Activated CD4-positive, alpha-beta T cell treated with anti-CD3 and anti-CD28 coated beads, Interleukin-2, Interleukin-4, amounts not matched to agents 100 ng/mL and 50 ng/mL, durations not matched to agents 16 hours and 8 hours (primary cell): Measurements from ENCODE around the gene TSPO.

Experiments
- DNase-seq: peaks from one replicate; pipeline ENCODE4 v3.0.0-alpha.2; 2020; ENCODE audit warnings: low spot score

The TSPO gene

DNA sequence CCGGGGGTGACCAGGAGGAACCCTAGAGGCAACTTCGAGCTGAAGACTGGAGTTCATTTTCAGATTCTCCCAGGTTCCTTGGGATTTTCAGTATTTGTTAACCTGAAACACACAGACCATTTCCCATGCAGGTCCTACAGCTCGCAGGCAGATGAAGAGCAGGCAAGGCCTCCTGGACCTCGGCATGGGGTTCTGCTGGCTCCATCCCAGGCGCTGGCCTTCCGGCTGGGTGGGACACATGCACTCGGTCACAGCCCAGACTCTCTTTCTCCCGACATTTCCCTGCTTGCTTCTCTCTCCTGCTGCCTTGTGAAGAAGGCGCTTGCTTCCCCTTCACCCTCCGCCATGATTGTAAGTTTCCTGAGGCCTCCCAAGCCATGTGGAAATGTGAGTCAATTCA, 51.0 kb downstream of the TSPO start:
- no peak for DNase-seq

DNA sequence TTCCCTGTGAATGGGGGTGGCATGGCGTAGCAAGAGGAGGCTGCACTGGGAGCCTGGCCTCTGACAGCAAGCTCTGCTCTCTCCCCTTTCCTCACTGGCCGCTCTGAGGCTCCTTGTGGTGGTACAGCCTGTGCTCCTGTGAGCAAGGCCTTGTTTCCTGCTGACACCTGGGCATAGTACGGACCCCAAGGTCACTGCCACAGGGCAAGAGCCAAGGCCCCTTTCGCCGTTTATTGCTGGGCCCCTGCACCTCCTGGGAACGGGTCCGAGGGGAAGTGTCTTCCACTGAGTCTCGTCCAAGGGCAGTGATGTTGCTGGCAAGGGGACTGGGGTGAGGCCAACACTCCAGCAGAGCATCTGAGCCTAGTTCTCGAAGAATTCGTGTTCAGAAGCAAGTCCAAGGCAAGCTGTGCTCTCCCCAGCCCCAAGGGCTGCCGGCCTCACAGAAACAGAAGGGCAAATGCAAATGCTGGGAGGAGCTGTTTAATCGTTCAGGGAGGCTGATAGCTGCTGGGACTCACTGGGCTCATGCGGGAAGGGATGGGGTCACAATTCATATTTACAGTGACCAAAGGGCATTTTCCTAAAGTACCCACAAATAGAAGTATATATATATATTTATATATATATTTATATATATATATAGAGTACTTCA, 51.5 kb downstream of the TSPO start:
- no peak for DNase-seq

DNA sequence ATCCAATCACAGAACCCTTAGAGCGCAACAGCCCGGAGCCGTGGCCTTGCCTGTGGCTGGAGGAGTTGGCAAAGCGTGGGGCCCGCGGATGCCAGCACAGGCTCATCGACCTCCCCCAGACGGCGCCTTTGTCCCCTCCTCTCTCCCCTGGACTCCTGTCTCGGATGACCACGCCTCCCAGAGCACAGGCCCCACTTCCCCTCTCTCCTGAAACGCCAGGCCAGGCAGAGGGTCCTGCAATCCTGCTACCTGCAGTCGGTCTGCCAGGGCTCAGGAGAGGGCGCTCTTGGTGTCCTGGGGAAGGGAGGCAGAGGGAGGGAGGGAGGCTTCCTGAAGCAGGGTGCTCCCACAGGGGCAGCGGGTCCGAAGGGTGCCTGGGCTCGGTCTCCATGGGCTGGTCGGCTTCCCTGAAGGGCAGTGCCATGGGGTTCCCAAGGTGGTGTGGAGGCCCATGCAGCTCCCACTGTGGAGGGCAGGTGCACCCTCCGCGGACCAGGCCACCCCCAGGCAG, 52.2 kb downstream of the TSPO start:
- DNase-seq, result no peak

DNA sequence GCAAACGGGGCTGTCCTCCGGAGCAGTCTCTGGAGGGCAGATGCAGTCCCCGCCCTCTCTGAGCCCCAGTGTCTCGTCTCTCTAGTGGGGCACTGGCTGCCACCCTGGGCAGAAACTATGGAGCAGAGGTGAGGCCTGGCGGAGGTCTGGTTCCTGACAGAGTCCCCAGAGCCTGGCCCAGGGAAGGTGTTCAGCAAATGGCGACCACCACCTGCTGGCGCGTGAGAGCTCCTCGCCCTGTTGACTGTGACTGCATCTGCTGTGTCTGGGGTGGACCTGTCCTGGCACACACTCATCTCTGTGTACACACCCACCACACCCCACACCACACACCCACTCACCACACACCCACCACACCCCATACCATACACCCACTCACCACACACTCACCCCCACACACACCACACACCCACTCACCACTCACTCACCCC, 53.9 kb downstream of the TSPO start:
- no peak for DNase-seq

DNA sequence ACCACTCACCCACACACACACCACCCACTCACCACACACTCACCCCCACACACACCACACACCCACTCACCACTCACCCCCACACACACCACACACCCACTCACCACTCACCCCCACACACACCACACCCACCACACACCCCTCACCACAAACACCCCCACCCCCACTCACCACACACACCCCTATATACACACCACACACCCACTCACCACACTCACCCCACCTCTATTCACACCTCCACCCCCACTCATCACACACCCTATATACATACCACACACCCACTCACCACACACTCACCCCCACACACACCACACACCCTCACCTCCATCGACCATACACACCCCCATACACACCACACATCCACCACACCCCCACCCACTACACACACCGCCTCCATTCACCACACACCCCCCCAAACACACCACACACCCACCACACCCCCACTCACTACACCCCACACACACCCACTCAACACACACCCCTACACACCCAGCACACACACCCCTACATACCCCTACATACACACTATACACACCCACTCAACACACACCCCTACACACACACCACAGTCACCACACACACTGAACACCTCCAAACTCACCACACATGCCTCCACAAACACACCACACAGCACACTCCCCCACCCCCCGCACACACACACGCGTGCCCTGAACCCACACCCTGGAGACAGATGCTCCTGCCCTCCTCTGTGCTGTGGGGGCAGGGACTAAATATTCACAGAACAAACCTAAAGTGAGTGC, 54.6 kb downstream of the TSPO start:
- DNase-seq, result no peak

DNA sequence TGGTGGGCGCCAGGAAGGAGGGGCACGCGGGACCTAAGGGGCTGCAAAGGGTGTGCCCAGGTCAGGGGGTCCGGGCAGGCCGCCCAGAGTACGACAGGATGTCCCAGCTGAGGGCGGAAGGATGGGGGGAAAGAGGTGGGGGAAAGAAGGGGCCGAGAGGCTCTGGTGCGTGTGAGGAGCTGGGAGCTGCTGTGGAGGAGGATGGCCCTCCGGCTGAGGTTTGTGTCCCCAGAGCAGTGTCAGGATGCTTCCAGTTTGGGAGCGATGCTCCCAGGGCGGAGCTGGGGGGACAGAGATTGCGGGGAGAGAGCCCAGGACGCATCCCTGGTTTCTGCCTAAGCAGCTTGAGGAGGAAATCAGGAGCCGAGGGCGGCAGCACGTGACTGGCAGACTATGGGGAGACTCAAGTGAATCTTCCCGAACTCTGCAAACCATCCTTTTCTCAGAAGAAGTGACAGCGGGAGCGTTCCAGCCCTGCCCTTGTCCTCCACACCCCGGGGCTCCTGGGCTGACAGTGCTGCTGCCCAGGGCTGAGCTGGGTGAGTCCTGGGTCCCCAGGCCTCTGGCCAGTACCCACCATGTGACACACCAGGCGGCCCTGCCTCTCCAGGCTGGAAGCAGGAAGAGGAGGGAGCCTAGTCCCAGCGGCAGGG, 55.3 kb downstream of the TSPO start:
- DNase-seq, result no peak

DNA sequence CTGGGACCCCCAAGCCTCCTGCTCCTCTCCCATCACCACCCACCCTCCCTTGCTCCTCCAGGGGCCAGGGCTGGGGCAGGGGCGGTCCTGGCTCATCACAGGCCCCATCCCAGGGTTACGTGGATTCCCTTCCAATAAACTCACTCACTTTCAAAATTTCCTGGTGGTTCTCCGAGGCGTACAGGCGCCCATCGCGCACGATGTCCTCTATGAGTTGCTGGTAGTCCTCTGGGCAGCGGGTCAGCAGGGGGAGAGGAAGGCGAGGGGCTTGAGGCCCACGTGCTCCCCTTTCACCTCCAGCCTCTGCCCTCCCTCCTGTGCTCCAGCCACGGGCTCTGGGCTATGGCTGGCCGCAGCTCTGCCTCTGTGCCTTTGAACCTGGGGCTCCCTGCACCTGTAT, 56.0 kb downstream of the TSPO start:
- DNase-seq, result no peak

DNA sequence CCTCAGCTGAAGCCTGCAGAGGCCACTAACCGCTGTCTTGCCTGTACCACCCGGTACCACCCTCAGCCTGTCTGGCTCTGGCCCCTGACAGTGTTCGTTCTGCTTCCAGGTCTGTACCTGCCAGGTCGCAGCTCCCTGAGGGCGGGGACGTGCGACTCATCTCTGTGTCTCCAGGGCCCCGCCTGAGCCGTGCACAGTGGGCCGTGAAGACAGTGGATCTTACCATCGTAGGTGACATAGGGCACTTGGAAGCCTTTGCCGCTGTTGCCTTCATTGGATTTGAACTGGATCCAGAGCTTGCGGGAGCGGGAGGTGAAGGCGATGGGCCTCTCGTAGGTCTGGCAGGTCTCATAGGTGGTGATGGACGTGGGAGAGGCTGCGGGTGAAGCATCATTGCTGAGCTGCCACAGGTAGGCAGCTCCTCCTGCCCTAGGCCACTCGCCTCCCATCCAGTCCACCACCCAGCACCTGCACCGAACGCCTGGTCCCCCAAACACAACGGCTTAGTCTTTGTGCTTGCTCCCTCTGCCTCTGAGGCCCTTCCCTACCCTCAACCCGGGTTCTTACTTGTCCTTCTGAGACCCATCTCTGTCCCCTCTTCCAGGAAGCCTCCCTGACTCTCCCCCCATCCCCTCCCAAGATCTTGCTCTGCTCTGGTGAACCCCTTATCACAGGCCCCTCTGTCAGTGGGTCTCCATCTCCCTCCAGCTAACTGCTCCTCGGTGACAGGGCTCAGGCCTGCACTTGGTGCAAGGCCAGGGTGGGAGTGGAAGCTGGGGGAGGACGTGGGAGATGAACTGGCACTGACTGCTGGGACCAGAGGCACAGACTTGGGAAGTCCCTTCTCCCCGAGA, 56.7 kb downstream of the TSPO start:
- no peak for DNase-seq

DNA sequence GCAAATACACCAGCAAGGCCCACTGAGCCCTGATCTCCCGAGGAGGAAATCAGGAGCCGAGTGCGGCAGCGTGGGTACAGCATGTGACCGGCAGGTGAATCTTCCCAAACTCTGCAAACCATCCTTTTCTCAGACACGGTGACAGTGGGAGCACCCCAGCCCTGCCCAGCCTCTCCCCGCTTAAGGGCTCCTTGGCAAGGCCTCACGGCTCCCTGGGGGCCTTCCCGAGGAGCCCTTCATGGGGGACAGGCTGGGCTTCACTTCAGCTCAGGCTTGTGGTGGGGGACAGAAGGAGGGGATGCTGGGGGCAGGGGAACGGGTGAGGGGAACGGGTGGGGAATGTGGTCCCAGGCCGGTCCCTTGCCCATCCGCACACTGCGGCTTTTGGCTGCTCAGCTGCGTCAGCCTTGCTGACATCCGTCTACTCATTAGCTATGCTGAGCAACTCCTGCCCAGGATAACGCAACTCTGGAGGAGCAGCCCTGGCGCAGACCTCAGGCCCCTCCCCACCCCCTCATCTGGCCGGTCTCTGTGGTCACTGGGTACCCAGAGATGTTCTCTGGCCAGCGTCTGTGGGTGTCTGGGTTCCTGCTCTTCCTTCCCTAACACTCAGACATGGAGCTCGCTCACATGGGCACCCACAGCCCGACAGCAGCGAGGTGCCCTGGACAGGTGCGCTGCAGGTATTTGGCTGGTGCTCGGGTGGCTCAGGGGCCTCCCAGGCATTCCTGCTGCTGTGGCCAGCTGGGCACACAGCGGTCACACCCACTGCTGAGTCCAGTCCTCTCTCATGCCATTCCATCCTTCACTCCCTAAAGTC, 57.6 kb downstream of the TSPO start:
- no peak for DNase-seq

DNA sequence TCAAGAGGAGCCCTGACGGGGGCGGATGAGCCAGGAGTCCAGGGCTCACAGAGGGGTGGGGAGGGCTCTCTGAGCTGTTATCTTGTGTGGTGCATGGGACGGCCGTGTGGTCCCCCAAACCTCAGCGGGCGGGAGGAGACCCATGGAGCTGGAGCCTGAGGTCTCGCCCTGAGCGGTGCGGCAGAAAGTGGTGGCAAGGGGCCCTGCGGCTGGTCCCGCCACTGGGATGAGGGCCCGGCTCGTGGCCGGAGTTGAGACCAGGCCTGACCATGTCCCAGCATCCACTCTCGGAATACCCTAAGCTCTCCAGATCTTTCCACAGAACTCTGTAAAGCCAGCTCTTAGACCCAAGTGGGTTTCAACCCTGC, 58.1 kb downstream of the TSPO start:
- no peak for DNase-seq

DNA sequence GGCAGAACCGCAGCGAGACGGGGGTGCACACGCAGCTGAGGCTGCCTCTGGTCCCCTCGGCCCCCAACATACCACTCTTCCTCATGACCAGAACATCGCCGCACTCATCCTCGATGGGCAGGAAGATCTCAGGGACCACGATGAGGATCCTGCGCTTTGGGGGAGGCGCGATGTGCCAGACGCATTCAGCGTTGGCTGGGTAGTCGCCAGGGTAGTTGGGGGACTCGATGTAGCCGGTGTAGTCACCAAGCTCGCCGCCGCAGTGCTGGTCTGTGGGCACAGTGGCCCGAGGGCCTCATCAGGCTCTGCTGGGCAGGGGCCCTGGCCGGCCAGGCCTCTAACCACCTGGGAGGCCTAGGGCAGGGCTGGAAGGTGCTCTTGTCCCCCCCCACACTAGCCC, 58.6 kb downstream of the TSPO start:
- DNase-seq, result no peak

DNA sequence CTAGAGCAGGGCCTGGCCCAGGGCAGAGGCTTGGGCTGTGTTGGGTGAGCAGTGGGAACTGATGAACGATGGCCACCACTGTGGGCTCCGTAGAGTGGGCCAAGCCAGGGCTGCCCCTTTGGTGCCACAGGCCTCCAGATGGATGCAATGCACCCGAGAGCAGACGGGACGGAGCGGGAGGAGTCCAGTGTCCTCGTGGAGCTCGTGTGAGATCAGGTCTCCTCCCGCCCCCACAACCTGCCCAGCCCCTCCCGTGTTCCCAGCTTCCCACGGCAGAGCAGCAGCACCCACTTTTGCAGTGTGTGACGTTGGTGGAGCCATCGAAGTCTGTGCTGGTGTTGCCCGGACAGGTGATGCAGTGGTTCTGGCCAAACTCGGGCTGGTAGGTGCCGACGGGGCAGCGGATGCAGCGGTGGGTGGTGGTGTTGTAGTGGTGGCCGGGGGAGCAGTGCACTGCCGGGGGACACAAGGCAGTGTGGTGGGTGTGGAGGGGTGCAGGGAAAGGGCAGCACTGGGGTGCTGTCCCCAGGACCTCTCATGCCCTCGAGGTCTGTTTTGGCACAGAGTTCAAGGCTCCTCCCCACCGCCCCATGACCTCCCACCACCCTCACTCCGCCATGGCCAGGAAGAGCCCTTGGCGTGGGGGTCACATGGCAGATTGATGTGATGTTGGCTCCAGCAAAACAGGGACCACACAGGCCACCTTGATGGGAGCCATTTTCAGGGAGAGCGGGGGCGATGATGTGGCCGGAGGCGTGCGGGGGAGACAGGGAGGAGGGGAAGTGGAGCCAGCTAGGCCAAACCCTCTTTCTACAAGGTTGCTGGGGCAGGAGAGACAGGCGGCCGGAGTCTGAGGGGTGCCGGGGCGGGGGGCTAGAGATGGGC, 59.5 kb downstream of the TSPO start:
- no peak for DNase-seq

DNA sequence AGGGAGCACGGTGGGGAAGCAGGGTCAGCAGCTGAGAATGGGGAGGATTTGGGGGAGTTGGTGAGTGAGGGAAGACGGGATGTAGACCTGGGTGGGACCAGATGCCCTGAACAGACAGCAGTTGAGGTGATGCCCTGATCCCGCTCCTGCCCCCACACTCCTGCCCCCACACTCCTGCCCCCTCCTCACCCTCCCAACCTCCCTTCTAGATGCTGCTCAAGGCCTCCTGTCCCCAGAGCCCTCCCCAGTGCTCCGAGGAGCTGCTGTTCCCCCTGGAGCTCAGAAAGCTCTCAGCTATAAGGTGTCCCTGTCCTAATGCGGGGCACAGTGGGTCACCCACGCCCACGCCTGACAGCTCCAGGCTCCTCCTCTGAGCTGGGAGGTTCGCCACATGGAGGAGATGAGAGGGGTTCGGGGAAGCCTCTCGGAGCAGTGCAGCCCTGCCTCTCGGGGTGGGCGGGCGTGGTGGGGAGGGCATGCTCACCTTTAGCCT, 60.6 kb downstream of the TSPO start:
- DNase-seq, result no peak

DNA sequence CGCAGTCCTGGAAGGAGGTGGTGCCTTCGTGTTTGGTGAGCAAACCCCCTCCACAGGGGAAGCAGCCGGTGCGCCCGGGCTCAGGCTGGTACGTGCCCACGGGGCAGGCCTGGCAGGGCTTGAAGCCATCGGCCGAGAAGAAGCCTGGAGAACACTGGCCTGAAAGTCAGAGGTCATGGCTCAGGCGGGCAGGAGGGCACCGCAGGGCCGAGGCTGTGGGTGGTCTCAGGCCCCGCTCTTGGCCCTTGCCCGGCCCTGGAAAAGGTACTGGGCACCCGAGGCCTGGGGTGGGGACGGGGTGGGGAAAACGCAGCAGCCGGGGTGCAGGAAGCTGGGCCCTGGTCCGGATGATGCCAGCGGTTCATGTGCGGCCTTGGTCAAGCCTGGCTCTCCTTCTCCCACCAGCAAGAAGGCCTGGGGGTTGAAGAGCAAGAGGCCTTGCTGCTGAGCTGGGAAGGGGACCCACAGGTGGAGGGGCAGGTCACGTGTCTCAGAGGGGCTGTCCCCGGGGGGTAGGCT, 61.1 kb downstream of the TSPO start:
- no peak for DNase-seq
